MCF 10A (cell line): ENCODE data around the gene TOX4. TPM values are rescaled to one million over a fixed set of nuclear protein-coding genes. Genes with fewer than 3 reads are reported as not detected.

ENCODE experiments used
- total RNA-seq: library from RNA; stranded (reverse); gene quantifications from 2 replicates; pipeline ENCODE4 v1.2.3, GENCODE V29; 2022

Gene TOX4
- total RNA-seq, 1 experiment from 2014 or later, result 84.1 TPM

Other genes with a start within 250 kb of the TOX4 start
- gene HNRNPC, start 207.8 kb upstream of the TOX4 start, total RNA-seq, result 882 and 1,027 TPM in 2 replicates
- gene RPGRIP1, start 197.1 kb upstream of the TOX4 start, total RNA-seq, result not detected in 2 replicates
- 97.0 and 98.3 TPM in 2 replicates for gene SUPT16H, start 93.2 kb upstream of the TOX4 start, total RNA-seq
- gene CHD8, start 21.1 kb upstream of the TOX4 start, total RNA-seq, result 70.7 and 78.1 TPM in 2 replicates
- 22.8 and 23.3 TPM in 2 replicates for gene RAB2B, start 236 bp upstream of the TOX4 start, total RNA-seq
- gene METTL3, start 34.1 kb downstream of the TOX4 start, total RNA-seq, result 36.4 and 46.7 TPM in 2 replicates
- gene SALL2, start 49.2 kb downstream of the TOX4 start, total RNA-seq, result 0.05 and 0.09 TPM in 2 replicates
- gene OR10G3, start 102.9 kb downstream of the TOX4 start, total RNA-seq, result not detected in 2 replicates
- not detected in 2 replicates for gene OR10G2, start 157.7 kb downstream of the TOX4 start, total RNA-seq
- not detected in 2 replicates for gene OR4E2, start 176.6 kb downstream of the TOX4 start, total RNA-seq
- not detected in 2 replicates for gene OR4E1, start 196.6 kb downstream of the TOX4 start, total RNA-seq